H9 (cell line): ENCODE results near the gene GJB2. TPM values are rescaled to one million over a fixed set of nuclear protein-coding genes. Genes with fewer than 3 reads are reported as not detected.

Experiments
- DNase-seq: peaks from one replicate; pipeline ENCODE4 v3.0.0-alpha.2; 2017
- H2AFZ ChIP-seq: one replicate; pipeline ENCODE4 v1.6.1; 2013; ENCODE audit warnings: mild to moderate bottlenecking, low read length, control low read depth, moderate library complexity
- H2AK5ac ChIP-seq: 2 replicates; pipeline ENCODE4 v1.6.1; 2013; ENCODE audit warnings: low read length, control low read depth, mixed read lengths; ENCODE audit not compliant: insufficient read length
- H2BK120ac ChIP-seq: one replicate; pipeline ENCODE4 v1.6.1; 2013; ENCODE audit warnings: low read depth, mild to moderate bottlenecking, low read length, control low read depth, inconsistent platforms; ENCODE audit not compliant: poor library complexity, severe bottlenecking
- H2BK12ac ChIP-seq: 2 replicates; pipeline ENCODE4 v1.6.1; 2013; ENCODE audit warnings: low read length, control low read depth, mixed read lengths, low read depth; ENCODE audit not compliant: insufficient read length
- H2BK15ac ChIP-seq: 2 replicates; pipeline ENCODE4 v1.6.1; 2013; ENCODE audit warnings: low read depth, low read length, control low read depth
- H2BK20ac ChIP-seq: one replicate; pipeline ENCODE4 v1.6.1; 2013; ENCODE audit warnings: low read depth, mild to moderate bottlenecking, low read length, control low read depth, inconsistent platforms; ENCODE audit not compliant: poor library complexity, severe bottlenecking
- H2BK5ac ChIP-seq: 2 replicates; pipeline ENCODE4 v1.6.1; 2013; ENCODE audit warnings: low read length, control low read depth, mixed read lengths; ENCODE audit not compliant: insufficient read length
- H3K14ac ChIP-seq: 2 replicates; pipeline ENCODE4 v1.6.1; 2013; ENCODE audit warnings: low read length, control low read depth; ENCODE audit not compliant: insufficient read depth
- H3K18ac ChIP-seq: 2 replicates; pipeline ENCODE4 v1.6.1; 2013; ENCODE audit warnings: low read depth, mild to moderate bottlenecking, mixed read lengths, low read length, control low read depth; ENCODE audit not compliant: insufficient read length
- H3K23ac ChIP-seq: 2 replicates; pipeline ENCODE4 v1.6.1; 2013; ENCODE audit warnings: low read length, control low read depth, mixed read lengths, low read depth; ENCODE audit not compliant: insufficient read length
- H3K23me2 ChIP-seq: 2 replicates; pipeline ENCODE4 v1.6.1; 2013; ENCODE audit warnings: low read depth, mild to moderate bottlenecking, mixed read lengths, low read length, control low read depth; ENCODE audit not compliant: insufficient read length, poor library complexity, severe bottlenecking
- H3K27ac ChIP-seq: 2 replicates; pipeline ENCODE4 v1.5.1; 2013; ENCODE audit warnings: low read length, control low read depth, mixed read lengths, low read depth; ENCODE audit not compliant: insufficient read length
- H3K27me3 ChIP-seq: 2 replicates; pipeline ENCODE4 v1.6.1; 2013; ENCODE audit warnings: low read length, control low read depth, inconsistent platforms; ENCODE audit not compliant: insufficient read depth
- H3K4ac ChIP-seq: 2 replicates; pipeline ENCODE4 v1.6.1; 2013; ENCODE audit warnings: low read depth, mild to moderate bottlenecking, control low read depth, inconsistent platforms, low read length, moderate library complexity
- H3K4me1 ChIP-seq: 2 replicates; pipeline ENCODE4 v1.6.1; 2013; ENCODE audit warnings: low read length, control low read depth, inconsistent platforms; ENCODE audit not compliant: insufficient read depth
- H3K4me2 ChIP-seq: 2 replicates; pipeline ENCODE4 v1.6.1; 2013; ENCODE audit warnings: low read length, control low read depth, mixed read lengths; ENCODE audit not compliant: insufficient read length, insufficient read depth
- H3K56ac ChIP-seq: 2 replicates; pipeline ENCODE4 v1.6.1; 2013; ENCODE audit warnings: low read depth, mild to moderate bottlenecking, mixed read lengths, low read length, control low read depth; ENCODE audit not compliant: insufficient read length
- H3K79me1 ChIP-seq: 2 replicates; pipeline ENCODE4 v1.6.1; 2013; ENCODE audit warnings: low read depth, mild to moderate bottlenecking, moderate library complexity, low read length, control low read depth, inconsistent platforms; ENCODE audit not compliant: insufficient read depth, poor library complexity, severe bottlenecking
- H3K79me2 ChIP-seq: 2 replicates; pipeline ENCODE4 v1.6.1; 2013; ENCODE audit warnings: low read length, control low read depth, inconsistent platforms; ENCODE audit not compliant: insufficient read depth
- H3K9ac ChIP-seq: 2 replicates; pipeline ENCODE4 v1.6.1; 2013; ENCODE audit warnings: low read length, control low read depth, mixed read lengths; ENCODE audit not compliant: insufficient read length; ENCODE audit errors: extremely low read depth
- H3K9me3 ChIP-seq: one replicate; pipeline ENCODE4 v1.6.1; 2013; ENCODE audit warnings: low read depth, low read length, inconsistent platforms; ENCODE audit not compliant: control insufficient read depth
- H3T11ph ChIP-seq: one replicate; pipeline ENCODE4 v1.6.1; 2013; ENCODE audit warnings: mild to moderate bottlenecking, low read length, control low read depth, inconsistent platforms
- H4K20me1 ChIP-seq: one replicate; pipeline ENCODE4 v1.6.1; 2013; ENCODE audit not compliant: control insufficient read depth, insufficient read length, insufficient read depth
- H4K5ac ChIP-seq: 2 replicates; pipeline ENCODE4 v1.6.1; 2013; ENCODE audit warnings: low read depth, mild to moderate bottlenecking, mixed read lengths, low read length, control low read depth; ENCODE audit not compliant: insufficient read length
- H4K8ac ChIP-seq: replicated peaks from 2 replicates; pipeline ENCODE4 v1.6.1; 2013; ENCODE audit warnings: low read length, control low read depth, mixed read lengths, low read depth; ENCODE audit not compliant: insufficient read length
- H4K91ac ChIP-seq: 2 replicates; pipeline ENCODE4 v1.6.1; 2013; ENCODE audit warnings: low read depth, mild to moderate bottlenecking, moderate library complexity, mixed read lengths, low read length, control low read depth; ENCODE audit not compliant: insufficient read length
- H3K27ac Mint-ChIP-seq, 3 experiments: 2 replicates in 2 of 3; 3 replicates in 1 of 3; pipeline ENCODE4 v1.8.0; 2020 to 2021; ENCODE audit warnings: mixed read lengths in 3 of 3, mild to moderate bottlenecking in 1 of 3, moderate library complexity in 1 of 3
- H3K27me3 Mint-ChIP-seq: 2 replicates; pipeline ENCODE4 v1.8.0; 2021; ENCODE audit warnings: low read depth, mild to moderate bottlenecking, moderate library complexity, mixed read lengths
- H3K36me3 Mint-ChIP-seq, 3 experiments: 2 replicates in 2 of 3; 3 replicates in 1 of 3; pipeline ENCODE4 v1.8.0; 2020 to 2021; ENCODE audit warnings: low read depth in 3 of 3, mixed read lengths in 3 of 3; ENCODE audit not compliant: insufficient read depth in 1 of 3
- H3K4me1 Mint-ChIP-seq, 2 experiments: 2 replicates each; pipeline ENCODE4 v1.8.0; 2020; ENCODE audit warnings: mixed read lengths in 2 of 2
- H3K4me3 Mint-ChIP-seq, 2 experiments: 2 replicates in 1 of 2; 3 replicates in 1 of 2; pipeline ENCODE4 v1.8.0; 2020 to 2021; ENCODE audit warnings: mild to moderate bottlenecking in 2 of 2, mixed read lengths in 2 of 2, moderate library complexity in 1 of 2
- H3K9me3 Mint-ChIP-seq, 2 experiments: 2 replicates in 1 of 2; 3 replicates in 1 of 2; pipeline ENCODE4 v1.8.0; 2020; ENCODE audit warnings: mild to moderate bottlenecking in 2 of 2, mixed read lengths in 2 of 2, moderate library complexity in 1 of 2
- CTCF ChIP-seq: fragments of 200-600 bp; sonication (generic); conservative IDR thresholded peaks from 3 replicates; pipeline ENCODE4 v1.8.0; 2021; ENCODE audit warnings: antibody characterized with exemption, mild to moderate bottlenecking
- WGBS: extraction: QIAGEN DNeasy Blood & Tissue Kit; methylation state at CpG from one replicate; pipeline ENCODE4 v1.1.7; 2013; ENCODE audit warnings: missing lambda C conversion rate, low lambda C conversion rate, mixed read lengths; ENCODE audit not compliant: insufficient read length; ENCODE audit errors: extremely low coverage; 5-methylcytosine and 5-hydroxymethylcytosine counted together
- total RNA-seq: library from RNA; stranded (reverse); gene quantifications from 2 replicates; pipeline ENCODE4 v1.2.1, GENCODE V29; 2021

GJB2 gene
- total RNA-seq, 1 experiment from 2014 or later = 0.28 TPM

GRCh38 chr13:20150561-20150960 lies 42.2 kb downstream of the GJB2 start:
- Histone ChIP-seq H4K20me1 (no peaks in the 10 kb centered on the region), H2BK15ac (no peak overlapping the region), H4K8ac (no peak overlapping the region), H2BK120ac (no peak overlapping the region), H3K4me2 (no peak overlapping the region), H3T11ph (no peak overlapping the region), H3K14ac (no peak overlapping the region), H3K9ac (no peak overlapping the region), H3K4me1 (no peaks in the 10 kb centered on the region), H3K79me1 (no peaks in the 10 kb centered on the region), H3K23me2 (no peaks in the 10 kb centered on the region), H2BK5ac (no peak overlapping the region), H3K9me3 (no peaks in the 10 kb centered on the region), H3K27me3 (no peaks in the 10 kb centered on the region), H2BK12ac (no peak overlapping the region), H2AFZ (no peak overlapping the region), H3K79me2 (no peaks in the 10 kb centered on the region), H2AK5ac (no peak overlapping the region), H3K23ac (no peak overlapping the region), H3K18ac (no peak overlapping the region), H4K91ac (no peak overlapping the region), H2BK20ac (no peak overlapping the region), H4K5ac (no peak overlapping the region), H3K56ac (no peak overlapping the region), H3K27ac (no peak overlapping the region), H3K4ac (no peak overlapping the region)
- no peak for DNase-seq
- no CpG with 5 or more reads among the region's 9 CpGs for WGBS
- H3K4me1 Mint-ChIP-seq = peaks cover 2 to 6% of the 10 kb centered on the region in 2 experiments; a peak in 3 of 4 replicates
- peaks cover 24% of the 10 kb centered on the region for H3K27me3 Mint-ChIP-seq
- H3K4me3 Mint-ChIP-seq = no peak overlapping the region
- no peaks in the 10 kb centered on the region; a peak in 1 of 7 replicates for H3K36me3 Mint-ChIP-seq
- TF ChIP-seq CTCF = no peak
- H3K9me3 Mint-ChIP-seq = no peaks in the 10 kb centered on the region; a peak in 1 of 5 replicates
- H3K27ac Mint-ChIP-seq = no peak overlapping the region
